GM21367 (cell line): ENCODE results near the gene FAM210A.
A peak's percentile ranks its signal among the peaks of the same experiment; 100 is the strongest.

Source experiments
- ATAC-seq: cut with Tn5 transposase; IDR thresholded peaks from one replicate; pipeline ENCODE4 v1.9.1; 2021; ENCODE audit not compliant: unreplicated experiment

Gene FAM210A

DNA sequence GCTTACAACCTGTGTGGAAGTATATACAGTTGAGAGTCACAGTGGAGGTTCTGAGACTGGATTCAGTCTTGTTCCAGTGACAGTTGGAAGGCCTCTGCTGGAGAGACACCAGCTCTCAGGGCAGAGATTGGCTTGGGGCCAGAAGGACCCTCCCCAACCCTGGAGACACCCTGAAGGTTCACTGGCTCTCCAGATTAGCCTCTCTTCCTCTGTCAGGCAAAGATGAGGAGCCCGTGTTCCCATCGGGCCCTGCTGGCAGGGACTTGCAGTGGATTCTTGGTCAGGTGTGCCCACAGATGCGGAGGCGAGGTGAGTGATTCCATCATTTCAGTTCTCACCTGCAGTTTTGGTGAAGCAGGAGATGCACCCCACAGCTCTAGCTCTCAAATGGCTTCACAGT is 78.6 kb downstream of the FAM210A start:
- ATAC-seq = no peak

GRCh38 chr18:13646633-13647032 is 79.7 kb downstream of the FAM210A start:
- no peak for ATAC-seq

DNA sequence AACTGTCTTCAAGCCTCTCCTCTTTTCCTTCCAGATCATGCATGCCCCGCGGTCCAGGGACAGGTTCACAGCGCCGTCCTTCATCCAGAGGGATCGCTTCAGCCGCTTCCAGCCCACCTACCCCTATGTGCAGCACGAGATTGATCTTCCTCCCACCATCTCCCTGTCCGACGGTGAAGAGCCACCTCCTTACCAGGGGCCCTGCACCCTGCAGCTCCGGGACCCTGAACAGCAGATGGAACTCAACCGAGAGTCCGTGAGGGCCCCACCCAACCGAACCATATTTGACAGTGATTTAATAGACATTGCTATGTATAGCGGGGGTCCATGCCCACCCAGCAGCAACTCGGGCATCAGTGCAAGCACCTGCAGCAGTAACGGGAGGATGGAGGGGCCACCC is 81.3 kb downstream of the FAM210A start:
- no peak for ATAC-seq

DNA sequence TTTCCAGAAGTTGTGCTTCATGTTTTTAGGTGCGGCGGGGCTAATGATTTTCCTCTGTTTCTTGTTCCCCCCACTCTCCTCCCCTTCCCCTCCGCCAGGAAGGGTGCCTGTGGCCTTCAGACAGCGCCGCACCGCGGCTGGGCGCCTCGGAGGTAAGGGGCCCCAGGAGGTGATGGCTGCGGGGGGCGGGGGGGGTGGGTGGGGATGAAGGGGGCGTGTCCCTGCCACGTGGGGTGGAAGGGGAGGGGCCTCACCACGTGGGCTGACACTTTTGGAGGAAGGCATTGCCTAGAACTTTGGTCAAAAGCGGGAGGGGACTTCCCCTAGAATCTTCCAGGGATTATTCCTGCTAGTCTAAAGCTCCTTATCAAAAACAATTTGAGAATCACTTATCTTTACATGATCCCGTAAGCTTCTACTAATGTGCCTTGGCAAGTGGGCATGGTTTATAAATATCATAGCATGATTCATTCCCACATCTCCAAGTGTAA is 83.1 kb downstream of the FAM210A start:
- no peak for ATAC-seq

DNA sequence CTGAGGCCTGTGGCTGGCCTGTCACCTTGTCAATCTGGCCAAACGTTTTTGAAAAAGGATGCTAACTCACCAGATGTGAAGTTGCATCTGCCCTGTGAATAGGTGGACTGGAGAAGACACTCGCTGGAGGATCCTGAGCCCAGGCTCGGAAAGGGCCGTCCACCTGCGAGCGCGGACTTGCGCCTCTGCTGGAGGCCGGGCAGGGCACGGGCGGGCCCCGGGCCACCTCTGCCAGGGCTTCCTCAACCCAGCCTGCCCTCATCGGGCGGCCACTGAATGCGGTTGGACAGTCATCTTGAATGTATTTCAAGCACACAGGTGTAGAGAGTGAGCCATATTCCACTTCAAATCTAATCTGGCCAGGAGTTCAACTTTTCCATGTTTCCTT is 83.9 kb downstream of the FAM210A start:
- ATAC-seq = no peak

GRCh38 chr18:13641551-13642439 is 84.6 kb downstream of the FAM210A start:
- ATAC-seq = no peak

- no peak for ATAC-seq
Measured at GRCh38 chr18:13640266-13640860, 86.0 kb downstream of the FAM210A start.

- no peak for ATAC-seq
Measured at GRCh38 chr18:13638719-13639595, 87.4 kb downstream of the FAM210A start.

DNA sequence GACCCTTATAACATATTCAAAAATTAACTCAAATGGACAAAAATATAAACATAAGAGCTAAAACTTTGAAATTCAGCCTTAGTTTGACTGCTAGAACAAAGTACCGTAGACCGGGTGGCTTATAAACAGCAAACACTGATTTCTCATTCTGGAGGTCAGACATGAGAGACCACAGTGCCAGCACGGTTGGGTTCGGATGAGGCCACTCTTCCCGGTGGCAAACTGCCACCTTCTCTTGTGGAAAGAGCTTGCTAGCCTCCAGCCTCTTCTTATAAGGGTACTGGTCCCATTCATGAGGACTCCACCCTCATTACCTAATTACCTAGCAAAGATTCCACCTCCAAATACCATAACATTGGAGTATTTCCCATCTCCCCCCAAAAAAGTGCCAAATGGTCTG is 91.3 kb downstream of the FAM210A start:
- no peak for ATAC-seq

GRCh38 chr18:13633700-13634099 is 92.7 kb downstream of the FAM210A start:
- no peak for ATAC-seq

- ATAC-seq = no peak
Measured at GRCh38 chr18:13630716-13631268, 95.6 kb downstream of the FAM210A start.

GRCh38 chr18:13629841-13630715 is 96.3 kb downstream of the FAM210A start:
- ATAC-seq = peak; percentile 54

GRCh38 chr18:13628211-13628610 is 98.1 kb downstream of the FAM210A start:
- ATAC-seq = no peak

- ATAC-seq = no peak
Measured at GRCh38 chr18:13627639-13628038, 98.7 kb downstream of the FAM210A start.

DNA sequence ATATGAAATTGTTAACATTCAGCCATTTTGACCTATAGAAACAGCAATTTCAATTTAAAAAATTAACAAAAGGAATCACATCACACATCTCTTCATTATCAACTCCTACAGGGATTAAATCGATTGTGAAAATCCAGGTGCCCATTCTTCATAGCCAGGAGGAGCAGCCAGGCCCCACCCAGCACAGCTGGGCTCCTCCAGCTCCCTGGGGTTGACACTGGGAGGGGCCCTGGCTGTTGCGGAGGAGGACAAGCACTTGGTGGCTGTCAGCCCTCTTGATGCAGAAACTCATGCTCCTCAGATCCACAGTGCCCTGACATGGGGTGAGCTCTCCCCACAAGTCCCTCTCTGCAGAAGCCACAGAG is 99.8 kb downstream of the FAM210A start:
- no peak for ATAC-seq

- no peak for ATAC-seq
Measured at GRCh38 chr18:13625843-13626543, 100.4 kb downstream of the FAM210A start.

GRCh38 chr18:13625355-13625754 is 101.0 kb downstream of the FAM210A start:
- no peak for ATAC-seq

DNA sequence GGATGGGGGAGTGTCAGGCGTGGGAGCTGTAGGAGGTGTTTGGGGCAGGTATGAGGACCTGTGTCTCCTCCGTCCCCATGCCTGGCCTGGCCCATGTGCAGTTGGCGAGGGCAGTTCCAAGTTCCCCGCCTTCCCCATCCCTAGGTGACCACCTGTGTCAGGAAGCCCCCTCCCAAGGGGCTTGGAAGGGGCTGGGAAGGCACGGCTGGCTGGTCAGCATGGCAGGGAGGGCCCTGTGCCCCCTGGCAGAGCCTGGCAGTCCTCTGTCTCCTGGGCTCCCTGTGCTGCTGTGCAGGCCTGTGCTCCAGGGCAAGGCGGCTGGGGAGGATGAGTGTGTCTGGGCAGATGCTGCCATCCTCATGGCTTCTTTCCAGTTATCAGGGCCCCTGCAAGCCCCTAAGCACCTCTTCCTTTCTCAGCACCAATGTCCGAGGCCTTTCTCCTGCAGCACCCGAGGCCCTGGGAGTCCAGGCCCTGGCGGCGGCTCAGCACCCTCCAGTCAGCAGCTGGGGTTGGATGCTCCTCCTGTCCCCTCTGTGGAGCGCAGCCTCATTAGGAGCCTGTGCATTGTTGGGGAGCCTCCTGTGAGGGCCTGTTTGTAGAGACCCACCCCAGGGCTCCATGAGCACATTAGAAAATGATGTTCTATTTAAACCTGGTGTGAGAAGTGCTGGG is 101.7 kb downstream of the FAM210A start:
- no peak for ATAC-seq

DNA sequence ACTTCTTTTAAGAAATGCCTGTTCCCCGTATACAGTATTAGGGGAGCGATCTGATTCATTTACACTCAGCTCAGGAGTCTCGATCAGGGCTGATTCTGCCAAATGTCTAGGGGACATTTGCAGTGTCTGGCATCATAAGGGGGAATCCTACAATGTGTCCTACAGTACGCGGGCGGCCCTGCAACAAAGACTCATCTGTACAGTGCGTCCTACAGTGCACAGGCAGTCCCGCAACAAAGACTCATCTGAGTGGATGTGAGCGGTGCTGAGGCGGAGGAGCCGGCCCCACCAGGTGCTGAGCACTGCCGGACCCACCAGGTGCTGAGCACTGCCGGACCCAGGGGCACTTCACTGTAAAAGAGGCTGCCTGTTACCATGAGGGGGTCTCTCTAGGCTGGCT is 102.5 kb downstream of the FAM210A start:
- ATAC-seq = no peak
